ENCODE data around the gene BTBD2.

Gene BTBD2

GRCh38 chr19:1999856-2000515 is 15.5 kb downstream of the BTBD2 start:
- TF ChIP-seq POLR2AphosphoS5 (IDR thresholded peaks at IDR 0.05; ENCODE audit: low read depth, low read length), result no peak
- no peak for TF ChIP-seq TAF1 (IDR thresholded peaks at IDR 0.05; ENCODE audit: borderline replicate concordance, insufficient read depth, low read length)
- TF ChIP-seq SIN3A (IDR thresholded peaks at IDR 0.05; ENCODE audit: borderline replicate concordance, insufficient read depth, low read length), result no peak
- TF ChIP-seq REST (IDR thresholded peaks at IDR 0.05; ENCODE audit: insufficient read depth in 1 of 2, low read depth in 2 of 2, low read length in 2 of 2), result no peak
- no peak for TF ChIP-seq FOXP2 (optimal IDR thresholded peaks at IDR 0.05; ENCODE audit: borderline replicate concordance, extremely low read depth, extremely low read length, insufficient read depth)

GRCh38 chr19:1998712-1999708 is 16.5 kb downstream of the BTBD2 start:
- TF ChIP-seq FOXP2 (optimal IDR thresholded peaks at IDR 0.05; ENCODE audit: borderline replicate concordance, extremely low read depth, extremely low read length, insufficient read depth), result no peak
- TF ChIP-seq REST (IDR thresholded peaks at IDR 0.05; ENCODE audit: insufficient read depth in 1 of 2, low read depth in 2 of 2, low read length in 2 of 2), result no peak
- TF ChIP-seq SIN3A (IDR thresholded peaks at IDR 0.05; ENCODE audit: borderline replicate concordance, insufficient read depth, low read length), result no peak
- TF ChIP-seq TAF1 (IDR thresholded peaks at IDR 0.05; ENCODE audit: borderline replicate concordance, insufficient read depth, low read length), result no peak
- TF ChIP-seq POLR2AphosphoS5 (IDR thresholded peaks at IDR 0.05; ENCODE audit: low read depth, low read length), result no peak; the same call in 1 of the 2 replicates

GRCh38 chr19:1997353-1998233 is 17.9 kb downstream of the BTBD2 start:
- TF ChIP-seq POLR2AphosphoS5 (IDR thresholded peaks at IDR 0.05; ENCODE audit: low read depth, low read length) (no peak; the same call in 1 of the 2 replicates), TAF1 (IDR thresholded peaks at IDR 0.05; ENCODE audit: borderline replicate concordance, insufficient read depth, low read length) (no peak), SIN3A (IDR thresholded peaks at IDR 0.05; ENCODE audit: borderline replicate concordance, insufficient read depth, low read length) (no peak), REST (IDR thresholded peaks at IDR 0.05; ENCODE audit: insufficient read depth in 1 of 2, low read depth in 2 of 2, low read length in 2 of 2) (no peak), FOXP2 (optimal IDR thresholded peaks at IDR 0.05; ENCODE audit: borderline replicate concordance, extremely low read depth, extremely low read length, insufficient read depth) (no peak)

GRCh38 chr19:1992759-1993260 is 22.7 kb downstream of the BTBD2 start:
- TF ChIP-seq FOXP2 (optimal IDR thresholded peaks at IDR 0.05; ENCODE audit: borderline replicate concordance, extremely low read depth, extremely low read length, insufficient read depth), result no peak
- TF ChIP-seq SIN3A (IDR thresholded peaks at IDR 0.05; ENCODE audit: borderline replicate concordance, insufficient read depth, low read length), result no peak
- no peak for TF ChIP-seq REST (IDR thresholded peaks at IDR 0.05; ENCODE audit: insufficient read depth in 1 of 2, low read depth in 2 of 2, low read length in 2 of 2)
- no peak for TF ChIP-seq TAF1 (IDR thresholded peaks at IDR 0.05; ENCODE audit: borderline replicate concordance, insufficient read depth, low read length)
- no peak for TF ChIP-seq POLR2AphosphoS5 (IDR thresholded peaks at IDR 0.05; ENCODE audit: low read depth, low read length)

Measured in PFSK-1 (cell line).